ENCODE measurements around the gene CHRNB2.
A peak's percentile ranks its signal among the peaks of the same experiment; 100 is the strongest.

CHRNB2 gene

GRCh38 chr1:154552036-154552435 lies 15.5 kb upstream of the CHRNB2 start:
- no peak for DNase-seq (ENCODE audit: low spot score)

- no peak for DNase-seq (ENCODE audit: low spot score)
Observed at GRCh38 chr1:154553056-154554030, 14.2 kb upstream of the CHRNB2 start.

- no peak for DNase-seq (ENCODE audit: low spot score)
Observed at GRCh38 chr1:154556422-154556821, 11.2 kb upstream of the CHRNB2 start.

DNA sequence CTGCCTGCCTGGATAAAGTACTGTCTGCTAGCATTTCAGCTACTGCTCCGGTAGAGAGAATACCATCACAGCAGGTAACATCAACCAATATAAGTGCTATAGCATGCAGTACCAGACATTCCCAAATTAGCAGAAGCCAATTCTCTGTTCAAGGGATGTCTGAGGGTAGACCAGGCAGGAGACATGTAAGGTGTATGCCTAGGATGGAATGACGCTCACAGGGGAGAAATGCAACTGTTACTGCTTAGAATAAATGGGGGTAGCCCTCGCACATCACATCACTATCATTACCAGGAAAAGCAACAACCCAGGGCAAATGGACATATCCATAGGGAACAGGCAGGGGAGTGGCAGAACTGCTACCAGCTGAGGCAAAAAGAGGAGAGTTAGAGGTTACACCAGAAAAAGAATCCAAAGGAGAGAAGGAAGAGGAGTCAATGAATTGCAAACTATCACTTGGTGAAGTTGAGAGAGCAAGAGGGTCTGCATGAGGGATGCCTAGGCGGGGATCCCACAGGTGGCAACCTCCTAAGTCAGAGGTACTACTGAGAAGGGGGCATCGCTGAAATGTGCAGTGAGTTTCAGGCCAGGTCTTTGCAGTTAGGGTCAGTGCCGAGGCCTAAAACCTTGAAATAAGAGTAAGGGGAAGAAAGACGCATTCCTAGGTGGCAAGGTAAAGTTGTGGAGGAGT lies 10.2 kb upstream of the CHRNB2 start:
- DNase-seq (ENCODE audit: low spot score) = no peak

- DNase-seq (ENCODE audit: low spot score) = peak; percentile 8
Observed at GRCh38 chr1:154557939-154558719, 9.4 kb upstream of the CHRNB2 start, which contains the start of gene UBE2Q1. TSS of gene UBE2Q1 (minus strand) at chr1:154558662. CDS start at chr1:154558553, 109 bp downstream.

- peak; percentile 100 for DNase-seq (ENCODE audit: low spot score)
Observed at GRCh38 chr1:154558720-154559465, 8.7 kb upstream of the CHRNB2 start.

GRCh38 chr1:154559466-154560044 lies 8.0 kb upstream of the CHRNB2 start:
- peak; percentile 86 for DNase-seq (ENCODE audit: low spot score)

DNA sequence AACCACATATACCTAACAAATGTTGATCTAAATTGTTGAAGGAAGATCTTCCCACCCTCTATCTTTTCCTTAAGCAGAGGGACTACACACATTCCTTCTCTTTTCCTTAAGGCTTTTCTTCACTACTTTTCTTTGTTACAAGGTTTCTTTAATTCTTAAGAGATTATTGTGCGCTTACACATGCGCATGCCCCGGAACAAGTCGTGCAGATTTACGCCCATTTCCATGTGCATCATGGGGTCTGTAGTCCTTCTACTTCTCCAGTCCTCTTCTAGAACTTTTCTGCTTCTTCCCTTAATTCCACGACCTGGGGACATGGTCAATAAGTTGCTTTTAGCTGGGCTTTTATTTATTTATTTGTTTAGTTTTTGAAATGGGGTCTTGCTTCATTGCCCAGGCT lies 1.7 kb upstream of the CHRNB2 start:
- no peak for DNase-seq (ENCODE audit: low spot score)

DNA sequence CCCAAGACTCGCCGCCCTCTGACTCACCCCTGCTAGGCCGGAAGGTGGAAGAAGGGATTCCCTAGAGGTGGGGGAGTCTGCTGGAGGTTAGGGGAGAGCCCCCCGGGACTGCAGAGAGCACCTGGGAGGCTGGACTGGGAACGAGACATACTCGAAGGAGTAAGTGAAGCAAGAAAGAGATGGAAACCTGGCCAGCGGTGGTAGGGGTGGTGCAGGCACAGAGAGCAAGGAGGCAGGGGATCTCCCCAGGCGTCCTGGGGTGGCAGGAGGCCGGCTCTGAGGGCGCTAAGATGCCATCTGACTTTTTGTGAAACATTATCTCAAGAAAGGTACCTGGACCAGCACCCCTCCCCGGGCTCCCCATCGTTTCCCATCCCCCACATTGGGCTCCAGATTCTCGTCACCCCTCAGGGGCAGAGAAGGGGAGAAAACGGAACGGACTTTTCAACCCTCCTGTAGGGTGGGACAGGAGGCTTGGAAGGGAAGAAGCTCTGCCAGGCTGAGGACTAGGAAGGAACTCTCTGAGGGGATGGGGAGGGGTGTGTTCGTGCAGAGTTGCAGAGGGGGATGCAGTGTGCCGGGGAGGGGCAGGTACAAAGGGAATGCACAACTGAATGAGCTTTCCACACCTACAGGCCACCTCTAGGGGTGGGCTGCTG lies 708 bp downstream of the CHRNB2 start:
- no peak for DNase-seq (ENCODE audit: low spot score)

DNA sequence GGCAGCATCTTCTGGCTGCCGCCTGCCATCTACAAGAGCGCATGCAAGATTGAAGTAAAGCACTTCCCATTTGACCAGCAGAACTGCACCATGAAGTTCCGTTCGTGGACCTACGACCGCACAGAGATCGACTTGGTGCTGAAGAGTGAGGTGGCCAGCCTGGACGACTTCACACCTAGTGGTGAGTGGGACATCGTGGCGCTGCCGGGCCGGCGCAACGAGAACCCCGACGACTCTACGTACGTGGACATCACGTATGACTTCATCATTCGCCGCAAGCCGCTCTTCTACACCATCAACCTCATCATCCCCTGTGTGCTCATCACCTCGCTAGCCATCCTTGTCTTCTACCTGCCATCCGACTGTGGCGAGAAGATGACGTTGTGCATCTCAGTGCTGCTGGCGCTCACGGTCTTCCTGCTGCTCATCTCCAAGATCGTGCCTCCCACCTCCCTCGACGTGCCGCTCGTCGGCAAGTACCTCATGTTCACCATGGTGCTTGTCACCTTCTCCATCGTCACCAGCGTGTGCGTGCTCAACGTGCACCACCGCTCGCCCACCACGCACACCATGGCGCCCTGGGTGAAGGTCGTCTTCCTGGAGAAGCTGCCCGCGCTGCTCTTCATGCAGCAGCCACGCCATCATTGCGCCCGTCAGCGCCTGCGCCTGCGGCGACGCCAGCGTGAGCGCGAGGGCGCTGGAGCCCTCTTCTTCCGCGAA lies 3.8 kb downstream of the CHRNB2 start:
- DNase-seq (ENCODE audit: low spot score) = no peak

GRCh38 chr1:154571964-154572288 lies 4.3 kb downstream of the CHRNB2 start:
- DNase-seq (ENCODE audit: low spot score) = no peak

DNA sequence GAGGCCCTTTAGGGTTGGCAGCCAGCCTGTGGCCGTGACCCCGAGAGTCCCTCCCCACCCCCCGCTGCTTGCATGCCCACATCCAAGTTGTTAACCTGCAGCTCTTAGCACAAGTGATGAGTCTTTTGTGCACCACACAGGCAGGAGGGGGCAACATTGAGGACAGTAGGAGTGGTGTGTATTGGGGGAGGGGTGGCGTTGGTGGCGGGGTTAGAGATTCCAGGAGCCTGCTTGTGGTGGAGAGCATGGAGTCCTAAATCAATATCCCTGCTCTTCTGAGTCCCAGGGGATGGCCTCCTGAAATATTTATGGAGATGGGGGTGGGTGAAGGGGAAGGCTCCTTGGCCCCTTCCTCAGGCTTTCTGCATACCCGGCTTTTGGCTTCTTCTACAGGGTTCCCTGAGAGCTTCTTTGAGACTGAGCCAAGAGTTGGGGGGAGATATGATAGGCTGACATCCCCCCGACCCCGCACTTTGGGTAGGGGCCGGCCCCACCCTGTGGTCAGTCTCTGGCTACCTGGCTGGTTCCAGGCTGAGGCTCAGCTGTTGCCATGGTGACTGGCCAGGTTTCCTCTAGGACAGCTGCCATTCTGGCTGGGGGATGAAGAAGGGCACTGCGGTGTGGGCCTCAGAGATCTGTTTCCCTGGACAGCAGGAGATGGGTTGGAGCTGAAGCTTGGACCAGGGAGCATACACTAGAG lies 5.0 kb downstream of the CHRNB2 start:
- no peak for DNase-seq (ENCODE audit: low spot score)

GRCh38 chr1:154573168-154573510 lies 5.6 kb downstream of the CHRNB2 start:
- no peak for DNase-seq (ENCODE audit: low spot score)

DNA sequence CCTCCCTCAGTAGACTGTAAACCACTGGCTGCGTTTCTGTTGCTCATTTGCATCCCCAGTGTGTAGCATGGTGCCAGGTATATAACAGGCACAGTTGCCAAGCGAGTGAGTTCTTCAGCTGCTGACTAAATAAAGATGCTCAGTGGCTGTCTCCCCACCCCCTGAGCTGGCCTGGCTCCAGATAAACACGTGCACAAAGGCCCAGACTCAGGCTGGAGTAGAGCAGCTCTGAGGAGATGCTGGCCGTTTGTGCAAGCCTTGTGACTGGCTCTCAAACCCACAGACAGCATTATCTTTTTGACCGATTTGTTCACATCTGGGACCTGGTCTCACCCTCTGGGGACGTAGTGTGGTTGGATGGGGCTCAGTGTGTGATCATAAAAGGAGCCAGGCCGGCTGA lies 7.1 kb downstream of the CHRNB2 start:
- DNase-seq (ENCODE audit: low spot score) = no peak

GRCh38 chr1:154575147-154575927 lies 7.8 kb downstream of the CHRNB2 start:
- DNase-seq (ENCODE audit: low spot score) = no peak

GRCh38 chr1:154575951-154576566 lies 8.5 kb downstream of the CHRNB2 start:
- DNase-seq (ENCODE audit: low spot score) = no peak

- no peak for DNase-seq (ENCODE audit: low spot score)
Observed at GRCh38 chr1:154577346-154578057, 9.9 kb downstream of the CHRNB2 start.

DNA sequence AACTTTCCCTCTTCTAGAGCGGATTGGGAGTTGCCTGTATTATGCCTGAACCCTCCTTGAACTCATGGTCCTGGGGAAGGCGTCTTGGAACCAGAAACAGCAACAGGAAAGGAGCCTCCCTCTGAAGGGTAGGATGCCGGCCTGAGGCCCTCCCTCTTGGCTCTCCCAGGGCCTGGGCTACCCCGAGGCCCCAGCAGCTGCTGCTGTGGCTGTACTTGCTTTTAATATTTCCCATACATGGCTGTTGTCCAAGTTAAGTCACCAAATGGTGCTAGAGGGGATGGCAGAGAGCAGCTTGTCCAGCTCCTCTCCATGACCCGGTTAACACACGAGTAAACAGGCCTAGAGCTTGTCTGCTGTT lies 10.5 kb downstream of the CHRNB2 start:
- DNase-seq (ENCODE audit: low spot score) = no peak
